GM21447 (cell line): ENCODE measurements around the gene FARSA.
"Not testable (repeated sequence)": the region's sequence is repeated elsewhere in the genome, so short reads cannot be mapped to it uniquely, and the experiment has no call there.

Experiments
- ATAC-seq: cut with Tn5 transposase; IDR thresholded peaks from one replicate; pipeline ENCODE4 v1.9.1; 2021; ENCODE audit not compliant: unreplicated experiment

The FARSA gene

DNA sequence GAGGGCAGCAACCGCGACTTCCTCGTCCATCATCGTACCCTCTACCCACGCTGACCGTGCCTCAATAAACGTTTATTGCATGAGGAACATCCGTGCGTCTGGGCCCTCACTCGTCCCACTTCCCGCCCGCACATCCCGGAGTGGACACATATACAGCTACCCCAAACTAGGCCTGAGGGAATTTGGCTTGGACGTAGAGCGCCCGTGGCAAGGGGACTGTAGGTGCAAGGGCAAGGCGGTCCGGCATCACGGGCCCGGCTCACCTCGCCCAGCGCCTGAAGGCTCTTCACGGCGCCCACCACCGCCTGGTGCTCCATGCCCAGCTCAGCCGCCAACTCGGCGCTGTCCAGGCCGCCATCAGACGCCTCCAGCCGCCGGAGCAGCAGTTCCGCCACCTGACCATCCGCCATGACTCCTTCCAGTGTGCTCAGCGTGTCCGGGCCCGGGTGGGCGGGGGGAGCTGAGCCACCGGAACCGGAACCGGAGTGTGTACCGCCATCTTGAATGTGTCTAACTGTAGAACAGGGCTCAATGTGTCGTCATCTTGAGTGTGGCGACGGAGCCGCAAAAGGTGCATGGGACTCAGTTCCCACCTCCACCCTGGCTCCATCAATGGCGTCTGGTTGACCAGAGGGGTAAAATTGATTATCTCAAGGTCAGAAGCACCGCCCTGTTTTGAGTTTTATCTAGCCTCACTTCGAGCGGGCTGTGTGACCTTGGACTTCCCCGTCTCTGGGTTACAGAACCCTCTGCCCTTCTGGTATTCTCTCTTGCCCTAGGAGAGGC, at the start of gene FARSA:
FARSA (minus strand) TSS at position 425 of the 786 bp plus-strand sequence; CDS start at position 410, 15 bp downstream.
- ATAC-seq: peak; percentile 42

DNA sequence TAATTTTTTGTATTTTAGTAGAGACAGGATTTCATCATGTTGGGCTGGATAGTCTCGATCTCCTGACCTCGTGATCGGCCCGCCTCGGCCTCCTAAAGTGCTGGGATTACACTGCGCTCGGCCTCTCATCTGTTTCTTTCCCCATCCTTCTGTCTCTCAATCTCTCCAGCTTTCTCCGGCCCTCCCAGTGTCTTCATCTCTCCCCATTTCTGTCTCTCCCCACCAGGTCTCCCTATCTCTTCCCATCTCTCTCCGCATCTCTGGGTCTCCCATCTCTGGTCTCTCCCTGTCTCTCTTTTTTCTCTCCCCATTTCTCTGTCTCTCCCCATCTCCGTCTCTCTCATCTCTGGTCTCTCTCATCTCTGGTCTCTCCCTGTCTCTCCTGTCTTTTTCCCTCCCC, 49.6 kb upstream of the FARSA start:
- ATAC-seq: no peak

DNA sequence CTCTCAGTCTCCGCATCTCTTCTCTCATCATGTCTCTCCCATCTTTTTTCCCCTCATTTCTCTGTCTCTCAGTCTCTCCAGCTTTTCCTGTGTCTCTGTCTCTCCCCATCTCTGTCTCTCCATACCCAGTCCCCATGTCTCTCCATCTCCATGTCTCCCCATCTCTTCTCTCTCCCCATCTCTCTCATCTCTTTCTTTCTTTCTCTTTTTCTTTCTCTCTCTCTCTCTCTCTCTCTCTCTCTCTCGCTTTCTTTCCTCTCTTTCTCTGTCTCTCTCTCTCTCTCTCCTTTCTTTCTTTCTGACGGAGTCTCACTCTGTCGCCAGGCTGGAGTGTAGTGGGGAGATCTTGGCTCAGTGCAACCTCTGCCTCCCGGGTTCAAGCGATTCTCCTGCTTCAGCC, 49.1 kb upstream of the FARSA start:
- no peak for ATAC-seq

DNA sequence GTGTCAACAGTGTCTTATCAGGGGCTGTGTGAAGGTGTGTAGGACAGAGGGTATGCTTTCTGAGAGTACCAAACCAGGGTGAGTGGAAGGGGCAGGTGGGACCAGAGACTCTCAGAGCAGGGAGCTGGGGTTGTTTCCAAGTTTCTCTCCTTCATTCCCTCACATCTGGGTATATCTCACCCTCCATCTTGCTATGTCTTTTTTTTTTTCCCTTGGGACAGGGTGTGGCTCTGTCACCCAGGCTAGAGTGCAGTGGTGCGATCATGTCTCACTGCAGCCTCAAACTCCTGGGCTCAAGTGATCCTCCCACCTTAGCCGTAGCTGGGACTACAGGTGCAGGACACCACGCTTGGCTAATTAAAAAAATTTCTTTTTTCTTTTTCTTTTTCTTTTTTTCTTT, 46.5 kb upstream of the FARSA start:
- ATAC-seq: no peak

DNA sequence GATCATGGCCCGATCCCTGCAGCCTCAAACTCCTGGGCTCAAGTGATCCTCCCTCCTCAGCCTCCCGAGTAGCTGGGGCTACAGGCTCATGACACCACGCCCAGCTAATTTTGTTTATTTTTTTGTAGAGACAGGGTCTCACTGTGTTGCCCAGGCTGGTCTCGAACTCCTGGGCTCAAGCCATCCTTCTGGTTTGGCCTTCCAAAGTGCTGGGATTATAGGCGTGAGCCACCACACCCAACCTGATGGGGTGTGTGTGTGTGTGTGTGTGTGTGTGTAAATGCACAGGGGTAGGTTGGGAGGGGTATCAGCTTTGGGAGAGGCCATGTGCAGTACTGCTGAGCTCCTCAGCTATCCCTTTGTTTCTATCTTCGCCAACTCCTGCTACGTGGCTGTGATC, 42.6 kb upstream of the FARSA start:
- not testable (repeated sequence) for ATAC-seq

DNA sequence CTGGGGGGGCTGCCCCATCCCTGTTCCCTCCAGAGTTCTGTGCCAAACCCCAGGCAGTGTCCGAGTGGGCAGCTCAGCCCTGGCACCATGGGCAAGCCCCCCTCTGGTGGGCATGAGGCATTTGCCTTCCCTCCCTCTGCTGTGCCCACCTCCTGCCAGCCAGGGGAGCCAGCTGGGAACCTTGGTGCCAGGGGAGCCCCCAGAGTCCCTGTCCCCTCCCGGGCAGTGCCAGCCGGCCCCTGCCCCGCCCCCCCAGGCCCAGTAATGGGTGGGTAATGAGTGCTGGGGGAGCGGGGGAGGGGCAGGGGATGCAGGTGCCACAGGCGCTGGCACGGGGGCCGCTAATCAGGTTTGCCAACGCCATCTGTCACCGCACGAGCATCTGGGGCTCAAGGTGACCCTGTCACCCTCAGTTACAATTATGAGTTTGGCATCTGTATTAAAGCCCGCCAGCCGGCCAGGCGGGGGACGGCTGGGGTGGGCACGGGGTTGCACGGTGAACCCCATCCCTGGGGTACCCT, 41.8 kb upstream of the FARSA start:
- ATAC-seq: no peak

DNA sequence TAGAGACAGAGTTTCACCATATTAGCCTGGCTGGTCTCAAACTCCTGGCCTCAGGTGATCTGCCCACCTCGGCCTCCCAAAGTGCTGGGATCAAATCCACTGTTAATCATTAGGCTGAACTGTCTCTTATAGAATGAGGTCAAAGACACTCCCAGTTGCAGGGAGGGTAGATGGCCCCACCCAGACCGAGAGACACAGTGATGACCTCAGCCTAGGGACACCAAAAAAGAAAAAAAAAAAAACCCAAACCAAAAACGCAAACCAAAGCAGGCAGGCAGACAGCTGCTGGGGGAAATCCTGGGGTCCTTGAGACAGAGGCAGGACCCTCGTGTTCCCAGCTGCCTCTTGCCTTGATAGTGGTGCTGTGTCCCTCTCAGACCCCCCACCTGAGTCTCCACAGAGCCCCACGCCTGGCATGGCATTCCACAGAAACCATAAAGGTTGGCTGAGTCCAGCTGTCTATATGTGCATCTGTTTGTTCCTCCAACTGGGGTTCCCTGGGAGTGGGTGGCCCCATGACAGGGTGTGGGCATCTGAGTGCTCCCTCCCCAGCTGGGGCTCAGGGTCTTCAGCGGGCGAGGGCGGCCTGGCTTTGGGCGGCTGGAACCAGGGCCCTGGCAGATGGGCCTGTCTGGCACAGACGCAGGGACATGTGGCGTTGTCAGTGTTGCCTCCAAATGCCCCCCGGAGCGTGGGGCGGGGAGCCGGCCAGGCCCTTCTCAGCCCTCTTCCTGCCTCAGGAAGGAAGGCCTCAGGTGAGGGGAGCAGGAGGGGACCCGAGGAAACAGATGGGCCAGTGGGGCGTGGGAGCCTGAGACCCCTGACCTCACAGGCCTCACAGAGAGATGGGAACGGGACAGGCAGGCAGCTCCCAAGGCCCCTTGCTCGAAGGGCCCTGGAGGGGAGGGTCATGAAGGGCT, 41.0 kb upstream of the FARSA start:
- ATAC-seq: no peak

DNA sequence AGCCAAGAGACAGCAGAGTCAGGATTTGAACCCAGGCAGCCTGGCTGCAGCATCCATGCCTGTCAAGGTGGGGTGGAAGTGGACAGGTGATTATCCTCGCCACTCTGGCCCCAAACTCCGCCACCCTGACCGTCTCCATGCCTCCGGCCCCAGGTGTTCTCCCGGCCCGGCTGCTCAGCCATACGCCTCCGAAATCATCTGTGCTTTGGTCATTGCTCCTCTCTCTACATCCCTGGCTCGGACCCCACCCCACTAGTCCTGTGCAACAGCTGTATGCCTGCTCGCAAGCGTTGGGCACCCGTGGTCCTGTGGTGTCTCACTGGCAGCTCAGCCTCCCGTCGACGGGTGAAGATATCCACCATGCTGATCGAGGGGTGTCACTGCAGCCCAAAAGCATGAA, 39.7 kb upstream of the FARSA start:
- no peak for ATAC-seq

DNA sequence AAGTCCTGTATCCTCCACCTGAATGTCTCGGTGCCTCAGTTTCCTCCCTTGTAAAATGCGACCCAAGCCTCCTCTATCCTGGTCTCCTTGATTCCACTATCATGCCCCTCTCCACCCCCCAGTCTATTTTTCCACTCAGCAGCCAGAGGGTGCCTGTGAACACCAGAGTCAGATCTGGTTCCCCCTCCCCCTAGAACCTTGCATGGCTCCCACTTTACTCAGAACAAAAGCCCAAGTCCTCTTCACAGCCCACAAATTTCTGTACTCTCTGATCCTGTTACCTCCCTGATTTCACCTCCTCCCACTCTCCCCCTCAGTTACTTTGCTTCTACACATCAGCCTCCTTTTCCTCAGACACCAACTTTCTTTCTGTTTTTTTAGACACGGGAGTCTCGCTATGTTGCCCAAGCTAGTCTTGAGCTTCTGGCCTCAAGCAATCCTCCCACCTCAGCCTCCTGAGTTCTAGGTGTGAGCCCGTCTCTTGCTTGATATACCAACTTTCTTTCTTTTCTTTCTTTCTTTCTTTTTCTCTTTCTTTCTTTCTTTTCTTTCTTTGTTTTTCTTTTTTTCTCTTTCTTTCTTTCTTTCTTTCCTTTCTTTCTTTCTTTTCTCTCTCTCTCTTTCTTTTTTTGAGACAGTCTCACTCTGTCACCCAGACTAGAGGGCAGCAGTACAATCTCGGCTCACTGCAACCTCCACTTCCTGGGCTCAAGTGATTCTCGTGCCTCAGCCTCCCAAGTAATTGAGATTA, 36.7 kb upstream of the FARSA start:
- no peak for ATAC-seq

DNA sequence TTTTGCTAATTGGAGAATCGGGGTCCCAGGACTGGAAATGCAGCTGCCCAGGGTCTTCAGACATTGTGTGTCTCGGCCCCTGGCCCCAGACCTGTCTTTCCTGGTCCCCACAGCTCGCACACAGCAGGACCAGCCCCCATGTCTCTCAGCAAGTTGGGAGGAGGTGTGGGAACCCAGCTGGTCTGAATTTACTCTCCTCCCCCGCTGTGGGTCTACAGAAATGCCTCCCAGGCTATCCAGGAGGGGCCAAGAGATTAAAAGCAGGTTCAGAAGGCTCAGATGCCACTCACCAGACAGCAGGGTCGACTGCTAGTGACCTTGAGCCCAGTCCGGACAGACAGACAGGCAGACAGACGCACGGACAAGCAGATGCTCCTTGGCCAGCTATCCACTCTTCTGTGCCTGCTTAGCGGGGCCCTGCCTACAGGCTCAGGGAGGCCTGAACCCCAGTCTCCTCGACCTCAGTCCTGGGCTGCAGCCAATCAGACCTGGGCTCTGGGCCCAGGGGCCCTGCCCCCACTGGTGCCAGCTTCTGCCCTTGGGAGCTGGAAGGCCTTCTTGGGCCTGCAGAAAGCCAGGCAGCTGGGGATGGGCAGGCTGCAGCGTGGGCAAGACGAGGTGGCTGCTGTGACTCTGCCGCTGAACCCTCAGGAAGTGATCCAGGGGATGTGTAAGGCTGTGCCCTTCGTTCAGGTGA, 35.9 kb upstream of the FARSA start, which contains the start of gene DAND5:
DAND5 (plus strand) TSS at position 285 of the 697 bp plus-strand sequence; CDS start at position 370, 85 bp downstream.
- ATAC-seq: no peak

DNA sequence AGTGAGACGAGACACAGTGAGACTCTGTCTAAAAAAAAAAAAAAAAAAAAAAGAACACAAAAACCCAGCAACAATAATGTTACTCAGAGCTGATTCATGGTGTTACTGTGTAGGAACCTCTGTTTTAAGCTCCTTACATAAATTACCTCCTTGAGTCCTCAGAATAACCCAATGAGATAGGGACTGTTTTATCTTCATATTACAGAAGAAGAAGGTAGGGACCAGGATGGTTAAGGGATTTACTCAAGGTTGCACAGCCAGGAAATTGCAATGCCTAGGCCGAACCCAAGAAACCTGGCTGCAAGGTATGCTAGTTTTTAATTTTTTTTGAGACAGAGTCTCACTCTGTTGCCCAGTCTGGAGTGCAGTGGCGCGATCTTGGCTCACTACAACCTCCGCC, 34.4 kb upstream of the FARSA start:
- ATAC-seq: no peak

DNA sequence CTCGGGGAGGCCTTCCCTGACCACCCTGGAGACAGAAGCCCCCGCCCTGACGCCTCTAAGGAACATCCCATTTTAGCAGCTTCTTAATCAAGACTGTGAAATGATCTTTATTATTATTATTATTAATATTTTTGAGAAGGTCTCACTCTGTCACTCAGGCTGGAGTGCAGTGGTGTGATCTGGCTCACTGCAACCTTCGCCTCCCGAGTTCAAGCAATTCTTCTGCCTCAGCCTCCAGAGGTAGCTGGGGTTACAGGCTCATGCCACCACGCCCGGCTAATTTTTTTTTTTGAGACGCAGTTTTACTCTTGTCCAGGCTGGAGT, 32.3 kb upstream of the FARSA start:
- ATAC-seq: no peak

DNA sequence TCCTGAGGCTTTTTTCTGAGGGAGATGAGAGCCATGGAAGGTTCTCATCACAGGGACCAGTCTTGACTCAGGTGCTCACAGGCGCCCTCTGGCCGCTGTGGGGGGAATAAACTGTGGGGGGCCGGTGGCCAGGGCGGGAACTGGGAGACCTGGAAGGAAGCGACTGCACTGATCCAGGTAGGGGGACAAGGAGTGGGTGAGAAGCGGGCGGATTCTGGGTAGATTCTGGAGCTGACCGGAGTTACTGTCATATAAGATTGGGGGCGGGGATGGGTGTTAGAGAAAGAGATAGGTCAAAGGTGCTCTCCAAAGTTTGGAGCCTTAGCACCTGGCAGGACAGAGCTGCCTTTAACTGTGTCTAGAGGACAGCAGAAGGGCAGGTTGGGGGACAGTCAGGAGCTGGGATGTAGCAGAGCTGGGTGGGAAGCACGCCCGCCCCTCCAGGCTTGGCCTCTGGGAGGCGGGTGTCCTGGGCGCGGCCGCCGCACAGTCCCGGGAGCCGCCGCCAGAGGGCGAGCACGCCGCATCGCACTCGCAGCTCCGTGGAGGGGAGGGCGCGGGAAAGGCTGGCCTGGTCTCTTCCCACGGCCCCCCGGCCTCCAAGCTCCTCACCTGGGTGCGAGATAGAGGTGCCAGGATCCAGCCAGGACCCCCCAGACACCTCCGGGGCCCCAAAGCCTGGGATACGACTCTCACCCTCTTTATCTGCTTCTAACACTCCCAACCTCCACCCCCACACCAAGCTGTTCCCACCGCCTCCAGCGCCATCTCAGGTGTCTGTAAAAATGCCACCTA, 31.7 kb upstream of the FARSA start:
- no peak for ATAC-seq

DNA sequence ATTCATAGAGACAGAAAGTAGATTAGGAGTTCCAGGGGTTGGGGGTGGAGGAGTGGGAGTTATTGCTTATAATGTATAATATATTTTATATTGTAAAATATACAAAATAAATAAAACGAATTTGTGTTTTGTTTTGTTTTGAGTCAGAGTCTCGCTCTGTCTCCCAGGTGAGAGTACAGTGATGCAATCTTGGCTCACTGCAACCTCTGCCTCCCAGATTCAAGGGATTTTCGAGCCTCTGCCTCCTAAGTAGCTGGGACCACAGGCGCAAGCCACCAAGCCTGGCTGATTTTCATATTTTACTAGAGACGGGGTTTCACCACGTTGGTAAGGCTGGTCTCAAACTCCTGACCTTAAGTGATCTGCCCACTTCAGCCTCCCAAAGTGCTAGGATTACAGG, 26.0 kb upstream of the FARSA start:
- no peak for ATAC-seq

DNA sequence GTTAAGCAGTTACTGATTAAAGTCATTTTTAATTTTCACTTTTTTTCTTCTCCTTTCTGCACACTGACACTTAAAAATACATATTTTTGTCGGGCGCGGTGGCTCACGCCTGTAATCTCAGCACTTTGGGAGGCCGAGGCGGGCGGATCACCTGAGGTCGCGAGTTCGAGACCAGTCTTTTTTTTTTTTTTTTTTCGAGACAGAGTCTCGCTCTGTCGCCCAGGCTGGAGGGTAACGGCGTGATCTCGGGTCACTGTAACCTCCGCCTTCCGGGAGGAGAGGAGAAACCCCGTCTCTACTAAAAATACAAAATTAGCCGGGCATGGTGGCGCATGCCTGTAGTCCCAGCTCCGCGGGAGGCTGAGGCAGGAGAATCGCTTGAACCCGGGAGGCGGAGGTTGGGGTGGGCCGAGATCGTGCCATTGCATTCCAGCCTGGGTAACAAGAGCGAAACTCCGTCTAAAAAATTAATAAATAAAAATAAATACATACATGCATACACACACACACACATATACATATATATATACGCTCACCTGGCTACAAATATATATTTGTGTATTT, 24.0 kb upstream of the FARSA start:
- ATAC-seq: not testable (repeated sequence)

DNA sequence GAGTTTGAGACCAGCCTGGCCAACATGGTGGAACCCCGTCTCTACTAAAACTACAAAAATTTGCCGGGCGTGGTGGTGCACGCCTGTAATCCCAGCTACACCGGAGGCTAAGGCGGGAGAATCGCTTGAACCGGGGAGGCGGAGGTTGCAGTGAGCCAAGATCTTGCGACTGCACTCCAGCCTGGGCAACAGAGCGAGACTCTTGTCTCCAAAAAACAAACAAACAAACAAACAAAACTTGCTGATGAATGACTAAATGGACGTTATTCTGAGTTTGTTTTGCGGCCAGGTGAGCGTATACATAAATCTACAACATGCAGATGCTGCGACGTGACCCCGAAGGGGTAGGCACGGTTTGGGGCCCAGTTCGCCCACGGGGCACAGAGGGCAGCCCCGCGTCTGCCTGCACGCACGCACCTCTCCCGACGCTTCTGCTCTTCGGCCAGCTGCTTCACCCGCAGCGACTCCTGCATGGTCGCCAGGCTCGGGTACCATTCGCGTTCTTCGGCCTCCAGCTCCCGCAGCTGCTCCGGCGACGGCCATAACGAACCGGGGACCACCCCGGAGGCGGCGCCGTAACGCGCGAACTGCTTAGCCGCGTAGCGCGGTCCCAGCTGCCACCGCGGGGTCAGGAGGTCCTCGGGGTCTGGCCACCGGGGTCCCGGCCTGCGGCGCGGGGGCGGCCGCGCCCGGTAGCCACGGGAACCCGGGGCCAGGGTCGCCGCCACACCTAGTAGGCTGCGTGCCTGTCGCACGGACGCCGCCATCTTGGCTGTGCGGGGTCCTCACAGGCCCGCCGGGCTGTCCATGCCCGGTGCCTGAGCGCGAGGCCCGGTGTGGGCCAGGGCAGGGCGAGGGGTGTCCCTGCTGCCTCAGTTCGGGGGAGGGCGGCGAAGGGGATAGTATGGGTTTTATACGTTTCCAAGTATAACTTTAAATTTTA, 23.2 kb upstream of the FARSA start, which contains the start of gene GADD45GIP1:
GADD45GIP1 (minus strand) TSS at position 778 of the 943 bp plus-strand sequence; CDS start at position 767, 11 bp downstream.
- ATAC-seq: no peak

DNA sequence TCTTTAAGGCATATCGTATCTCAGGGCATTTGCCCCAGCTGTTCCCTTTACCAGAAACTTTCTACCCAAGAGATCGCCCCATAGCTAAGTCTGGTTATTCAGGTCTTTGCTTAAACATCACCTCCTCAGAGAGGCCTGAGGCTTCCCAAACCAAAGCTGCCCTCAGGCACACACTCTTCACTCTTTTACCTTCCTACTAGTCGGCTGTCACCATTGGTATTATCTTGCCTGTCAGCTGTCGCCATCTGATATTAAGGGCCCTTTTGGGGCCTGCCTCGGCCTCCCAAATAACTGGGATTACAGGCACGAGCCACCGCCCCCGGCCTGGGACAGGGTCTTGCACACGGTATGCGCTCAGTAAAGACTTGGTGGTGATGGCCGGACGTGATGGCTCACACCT, 22.5 kb upstream of the FARSA start:
- no peak for ATAC-seq

DNA sequence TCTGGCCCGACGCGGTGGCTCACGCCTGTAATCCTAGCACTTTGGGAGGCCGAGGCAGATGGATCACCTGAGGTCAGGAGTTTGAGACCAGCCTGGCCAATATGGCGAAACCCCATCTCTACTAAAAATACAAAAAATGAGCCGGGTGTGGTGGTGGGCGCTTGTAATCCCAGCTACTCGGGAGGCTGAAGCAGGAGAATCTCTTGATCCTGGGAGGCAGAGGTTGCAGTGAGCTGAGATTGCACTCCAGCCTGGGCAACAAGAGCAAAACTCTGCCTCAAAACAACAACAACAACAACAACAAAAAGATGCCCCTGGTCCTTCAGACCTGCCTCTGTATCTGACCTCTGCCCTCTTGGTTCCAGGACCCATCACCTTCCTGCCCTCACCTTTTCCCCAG, 22.1 kb upstream of the FARSA start:
- ATAC-seq: not testable (repeated sequence)
